Body of pancreas (tissue), 4 donors: ENCODE results near the gene ZC3HAV1.

ENCODE experiments used
- CTCF ChIP-seq, 7 experiments: fragments of 450-650 bp in 4 of 7; fragments of 200-600 bp in 3 of 7; sonication (generic) in 3 of 7; IDR thresholded peaks; one replicate each; pipeline ENCODE4 v1.5.1; 2016 to 2019; ENCODE audit warnings: antibody characterized with exemption in 7 of 7
- POLR2A ChIP-seq, 3 donors: fragments of 450-650 bp; IDR thresholded peaks; one replicate each; pipeline ENCODE4 v1.6.1; 2016; ENCODE audit warnings: antibody characterized with exemption in 3 of 3, mild to moderate bottlenecking in 2 of 3

DNA sequence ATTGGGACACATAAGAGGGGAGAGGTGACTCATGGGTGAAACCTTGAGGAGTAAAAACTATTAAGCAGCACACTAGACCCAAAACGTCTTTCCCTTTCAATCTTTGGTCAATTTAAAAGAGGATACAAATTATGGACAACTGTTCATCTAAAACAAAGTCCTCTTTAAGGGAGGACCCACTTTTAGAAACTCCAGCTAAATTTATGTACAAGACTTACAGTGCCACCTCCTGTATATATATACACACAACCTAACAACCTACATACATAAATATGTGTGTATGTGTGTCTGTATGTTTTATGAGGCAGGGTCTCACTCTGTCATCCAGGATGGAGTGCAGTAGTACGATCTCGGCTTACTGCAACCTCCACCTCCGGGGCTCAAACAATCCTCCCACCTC is 18.1 kb upstream of the ZC3HAV1 start:
- TF ChIP-seq POLR2A (IDR thresholded peaks at IDR 0.05), result no peak
- no peak for TF ChIP-seq CTCF (IDR thresholded peaks at IDR 0.05)
